CD14-positive monocyte (primary cell): ENCODE measurements around the gene FAAP100. TPM values are rescaled to one million over a fixed set of nuclear protein-coding genes. Genes with fewer than 3 reads are reported as not detected.

Source experiments
- DNase-seq, 3 donors: peaks; one replicate each; pipeline ENCODE4 v3.0.0-alpha.2; 2011 to 2022
- H2AFZ ChIP-seq: 2 replicates; pipeline ENCODE4 v1.6.0; 2012; ENCODE audit warnings: mild to moderate bottlenecking, low read depth, low read length, inconsistent platforms; ENCODE audit not compliant: insufficient read depth, poor library complexity, severe bottlenecking
- H3K27ac ChIP-seq, 2 donors: 1 replicate in 1 of 2; 2 replicates in 1 of 2; pipeline ENCODE4 v1.5.1; 2012 to 2013; ENCODE audit warnings: low read length in 2 of 2, control low read depth in 1 of 2, inconsistent platforms in 1 of 2, low read depth in 1 of 2, mild to moderate bottlenecking in 1 of 2
- H3K27me3 ChIP-seq, 2 donors: one replicate each; pipeline versions ENCODE4 v1.6.0 to v1.6.1; 2011 to 2013; ENCODE audit warnings: low read length in 2 of 2; ENCODE audit not compliant: control insufficient read depth in 2 of 2, insufficient read depth in 2 of 2
- H3K36me3 ChIP-seq, 2 donors: replicated peaks in 1 of 2; 1 replicate in 1 of 2; 2 replicates in 1 of 2; pipeline versions ENCODE4 v1.5.1 to v1.6.1; 2012 to 2013; ENCODE audit warnings: low read length in 2 of 2, control low read depth in 1 of 2, inconsistent platforms in 1 of 2, mild to moderate bottlenecking in 1 of 2; ENCODE audit not compliant: insufficient read depth in 2 of 2, control insufficient read depth in 1 of 2
- H3K4me1 ChIP-seq, 2 donors: 1 replicate in 1 of 2; 2 replicates in 1 of 2; pipeline versions ENCODE4 v1.5.1 to v1.6.1; 2012 to 2013; ENCODE audit warnings: low read length in 2 of 2, control low read depth in 1 of 2, inconsistent platforms in 1 of 2, mild to moderate bottlenecking in 1 of 2, moderate library complexity in 1 of 2; ENCODE audit not compliant: insufficient read depth in 2 of 2, control insufficient read depth in 1 of 2
- H3K4me2 ChIP-seq: replicated peaks from 2 replicates; pipeline ENCODE3; 2012; ENCODE audit warnings: low read length, moderate library complexity, mild to moderate bottlenecking; ENCODE audit not compliant: poor library complexity, severe bottlenecking; ENCODE audit errors: extremely low read depth
- H3K4me3 ChIP-seq, 3 experiments: fragments of 200-600 bp in 1 of 3; sonication (generic) in 1 of 3; replicated peaks in 1 of 3; 1 replicate in 2 of 3; 2 replicates in 1 of 3; pipeline ENCODE4 v1.5.1; 2011 to 2013; ENCODE audit warnings: low read length in 3 of 3, mild to moderate bottlenecking in 3 of 3, control low read depth in 2 of 3, low read depth in 2 of 3, inconsistent platforms in 1 of 3, moderate library complexity in 1 of 3
- H3K79me2 ChIP-seq: 2 replicates; pipeline ENCODE4 v1.6.0; 2012; ENCODE audit warnings: mild to moderate bottlenecking, control low read depth, inconsistent platforms, low read length, moderate library complexity; ENCODE audit not compliant: insufficient read depth
- H3K9ac ChIP-seq: 2 replicates; pipeline ENCODE4 v1.6.0; 2017; ENCODE audit warnings: low read length, mild to moderate bottlenecking; ENCODE audit not compliant: insufficient read depth, poor library complexity, severe bottlenecking
- H3K9me3 ChIP-seq, 2 donors: replicated peaks in 1 of 2; 1 replicate in 1 of 2; 2 replicates in 1 of 2; pipeline versions ENCODE4 v1.5.1 to v1.6.1; 2012 to 2013; ENCODE audit warnings: low read length in 2 of 2, control low read depth in 1 of 2; ENCODE audit not compliant: control insufficient read depth in 1 of 2, insufficient read depth in 1 of 2
- H4K20me1 ChIP-seq: 2 replicates; pipeline ENCODE4 v1.6.0; 2012; ENCODE audit warnings: mild to moderate bottlenecking, low read length, control low read depth, moderate library complexity; ENCODE audit not compliant: insufficient read depth
- H3K27ac Mint-ChIP-seq, 7 donors: one replicate each; pipeline ENCODE4 v1.8.0; 2020; ENCODE audit warnings: mild to moderate bottlenecking in 7 of 7, mixed read lengths in 7 of 7, moderate library complexity in 6 of 7, inconsistent platforms in 2 of 7
- H3K27me3 Mint-ChIP-seq, 3 donors: one replicate each; pipeline ENCODE4 v1.8.0; 2021 to 2022; ENCODE audit warnings: low read depth in 3 of 3, mild to moderate bottlenecking in 3 of 3, mixed read lengths in 3 of 3, moderate library complexity in 3 of 3, inconsistent platforms in 1 of 3
- H3K36me3 Mint-ChIP-seq, 2 donors: one replicate each; pipeline ENCODE4 v1.8.0; 2020; ENCODE audit warnings: mixed read lengths in 2 of 2, inconsistent platforms in 1 of 2, mild to moderate bottlenecking in 1 of 2
- H3K4me1 Mint-ChIP-seq: one replicate; pipeline ENCODE4 v1.8.0; 2020; ENCODE audit warnings: mild to moderate bottlenecking, mixed read lengths
- H3K4me3 Mint-ChIP-seq, 2 donors: one replicate each; pipeline ENCODE4 v1.8.0; 2020; ENCODE audit warnings: mild to moderate bottlenecking in 2 of 2, mixed read lengths in 2 of 2, moderate library complexity in 1 of 2
- H3K9me3 Mint-ChIP-seq, 7 donors: one replicate each; pipeline ENCODE4 v1.8.0; 2020 to 2022; ENCODE audit warnings: mixed read lengths in 7 of 7, mild to moderate bottlenecking in 6 of 7, moderate library complexity in 6 of 7, inconsistent platforms in 2 of 7
- CTCF ChIP-seq: fragments of 200-600 bp; IDR thresholded peaks from one replicate; pipeline ENCODE4 v1.8.0; 2022; ENCODE audit warnings: antibody characterized with exemption, mild to moderate bottlenecking
- WGBS: methylation state at CpG from one replicate; pipeline ENCODE4 v1.1.5; 2013; ENCODE audit warnings: missing lambda C conversion rate; ENCODE audit not compliant: insufficient coverage; 5-methylcytosine and 5-hydroxymethylcytosine counted together
- intact Hi-C, 2 donors: fragments of 100-400 bp; cut with micrococcal nuclease; formaldehyde crosslinking; loops; one replicate each; pipeline versions ENCODE4 v1.15.0 to v1.15.1; 2023
- polyA plus RNA-seq, 3 donors: library from polyadenylated mRNA; depleted of rRNA in 1 of 3; unstranded in 2 of 3; stranded (reverse) in 1 of 3; fragments of 300-500 nt in 2 of 3; fragments of >200 nt in 1 of 3; fragmentation: Illumina TruSeq in 2 of 3; gene quantifications; 1 replicate in 2 of 3; 2 replicates in 1 of 3; pipeline ENCODE4 v1.2.3, GENCODE V29; 2012 to 2021

FAAP100 gene
- polyA plus RNA-seq, 3 donors: 10.3 to 37.6 (median 13.9) TPM

- Histone ChIP-seq H3K4me3 (no peak overlapping the region), H3K4me2 (no peak overlapping the region), H4K20me1 (peaks cover 6% of the 10 kb centered on the region), H3K36me3 (peaks cover 54 to 87% of the 10 kb centered on the region in 2 donors), H3K27me3 (no peaks in the 10 kb centered on the region), H3K4me1 (peaks cover 17 to 18% of the 10 kb centered on the region in 2 donors), H3K27ac (no peak overlapping the region), H3K79me2 (peaks cover 48% of the 10 kb centered on the region), H3K9me3 (no peaks in the 10 kb centered on the region), H3K9ac (no peak overlapping the region), H2AFZ (no peak overlapping the region)
- Mint-ChIP-seq H3K27me3 (peaks cover 0 to 2% (median 0%) of the 10 kb centered on the region in 3 donors), H3K27ac (peak overlapping the region in 3 of 7 donors; percentile 14 to 61 (median 30)), H3K4me1 (peaks cover 21% of the 10 kb centered on the region), H3K9me3 (peaks cover 0 to 2% (median 0%) of the 10 kb centered on the region in 7 donors), H3K36me3 (peaks cover 68 to 90% of the 10 kb centered on the region in 2 donors), H3K4me3 (no peak overlapping the region)
- 97% methylated on average over 6 of the region's 6 CpGs for WGBS
- DNase-seq: no peak
- no peak for TF ChIP-seq CTCF
- intact Hi-C loops: no loop called here
Observed at GRCh38 chr17:81580481-81580880, 28.3 kb upstream of the FAAP100 start.

GRCh38 chr17:81579821-81580321, 27.7 kb upstream of the FAAP100 start:
- Histone ChIP-seq H3K4me1 (peaks cover 17 to 18% of the 10 kb centered on the region in 2 donors), H3K9ac (no peak overlapping the region), H3K79me2 (peaks cover 51% of the 10 kb centered on the region), H2AFZ (no peak overlapping the region), H3K4me2 (no peak overlapping the region), H3K27ac (no peak overlapping the region), H4K20me1 (peaks cover 6% of the 10 kb centered on the region), H3K4me3 (no peak overlapping the region), H3K27me3 (no peaks in the 10 kb centered on the region), H3K9me3 (no peaks in the 10 kb centered on the region), H3K36me3 (peaks cover 54 to 86% of the 10 kb centered on the region in 2 donors)
- peak overlapping the region in 5 of 7 donors; percentile 14 to 87 (median 39) for H3K27ac Mint-ChIP-seq
- peaks cover 0 to 2% (median 0%) of the 10 kb centered on the region in 7 donors for H3K9me3 Mint-ChIP-seq
- H3K27me3 Mint-ChIP-seq: peaks cover 0 to 2% (median 0%) of the 10 kb centered on the region in 3 donors
- no peak for DNase-seq
- 99% methylated on average over 9 of the region's 10 CpGs for WGBS
- H3K4me3 Mint-ChIP-seq: no peak overlapping the region
- H3K36me3 Mint-ChIP-seq: peaks cover 67 to 90% of the 10 kb centered on the region in 2 donors
- peaks cover 21% of the 10 kb centered on the region for H3K4me1 Mint-ChIP-seq
- intact Hi-C loops: no loop called here
- no peak for TF ChIP-seq CTCF
